ENCODE data around the gene CA4.

The CA4 gene

GRCh38 chr17:60146206-60146605 lies 3.6 kb upstream of the CA4 start:
- H3K4me1 ChIP-seq (ENCODE audit: control insufficient read depth, insufficient read depth, low read length): peaks cover 17% of the 10 kb centered on the region
- peaks cover 55% of the 10 kb centered on the region for H3K27me3 ChIP-seq (replicated peaks; ENCODE audit: control insufficient read depth, insufficient read depth, low read length)

GRCh38 chr17:60147553-60148223 lies 2.1 kb upstream of the CA4 start:
- DNase-seq (ENCODE audit: low read depth): no peak
- Histone ChIP-seq H3K36me3 (ENCODE audit: control insufficient read depth, insufficient read depth, low read length, severe bottlenecking) (no peaks in the 10 kb centered on the region), H3K4me3 (ENCODE audit: low read length) (no peak overlapping the region), H3K9me3 (ENCODE audit: control insufficient read depth, low read length) (no peaks in the 10 kb centered on the region), H3K27me3 (replicated peaks; ENCODE audit: control insufficient read depth, insufficient read depth, low read length) (peaks cover 58% of the 10 kb centered on the region), H3K4me1 (ENCODE audit: control insufficient read depth, insufficient read depth, low read length) (peaks cover 9% of the 10 kb centered on the region), H3K9ac (ENCODE audit: low read length) (no peak overlapping the region)

More at GRCh38 chr17:60146206-60146605, 3.6 kb upstream of the CA4 start:
- no peak for DNase-seq (ENCODE audit: low read depth)
- no peak overlapping the region for H3K9ac ChIP-seq (ENCODE audit: low read length)
- H3K4me3 ChIP-seq (ENCODE audit: low read length): no peak overlapping the region
- H3K36me3 ChIP-seq (ENCODE audit: control insufficient read depth, insufficient read depth, low read length, severe bottlenecking): no peaks in the 10 kb centered on the region
- no peaks in the 10 kb centered on the region for H3K9me3 ChIP-seq (ENCODE audit: control insufficient read depth, low read length)

- Histone ChIP-seq H3K4me1 (ENCODE audit: control insufficient read depth, insufficient read depth, low read length) (peaks cover 7% of the 10 kb centered on the region), H3K9me3 (ENCODE audit: control insufficient read depth, low read length) (no peaks in the 10 kb centered on the region), H3K4me3 (ENCODE audit: low read length) (no peak overlapping the region), H3K27me3 (replicated peaks; ENCODE audit: control insufficient read depth, insufficient read depth, low read length) (peaks cover 58% of the 10 kb centered on the region), H3K9ac (ENCODE audit: low read length) (no peak overlapping the region), H3K36me3 (ENCODE audit: control insufficient read depth, insufficient read depth, low read length, severe bottlenecking) (no peaks in the 10 kb centered on the region)
- DNase-seq (ENCODE audit: low read depth): no peak
Measured at GRCh38 chr17:60148373-60148772, 1.4 kb upstream of the CA4 start.

GRCh38 chr17:60151355-60151754 lies 1.6 kb downstream of the CA4 start:
- Histone ChIP-seq H3K4me1 (ENCODE audit: control insufficient read depth, insufficient read depth, low read length) (peaks cover 23% of the 10 kb centered on the region), H3K27me3 (replicated peaks; ENCODE audit: control insufficient read depth, insufficient read depth, low read length) (peaks cover 51% of the 10 kb centered on the region)

GRCh38 chr17:60153606-60154390 lies 4.0 kb downstream of the CA4 start:
- Histone ChIP-seq H3K27me3 (replicated peaks; ENCODE audit: control insufficient read depth, insufficient read depth, low read length) (peaks cover 34% of the 10 kb centered on the region), H3K9me3 (ENCODE audit: control insufficient read depth, low read length) (no peaks in the 10 kb centered on the region)

More at GRCh38 chr17:60151355-60151754, 1.6 kb downstream of the CA4 start:
- Histone ChIP-seq H3K9ac (ENCODE audit: low read length) (no peak overlapping the region), H3K4me3 (ENCODE audit: low read length) (no peak overlapping the region), H3K36me3 (ENCODE audit: control insufficient read depth, insufficient read depth, low read length, severe bottlenecking) (no peaks in the 10 kb centered on the region), H3K9me3 (ENCODE audit: control insufficient read depth, low read length) (no peaks in the 10 kb centered on the region)
- DNase-seq (ENCODE audit: low read depth): no peak

GRCh38 chr17:60154616-60155426 lies 5.0 kb downstream of the CA4 start:
- H3K4me1 ChIP-seq (ENCODE audit: control insufficient read depth, insufficient read depth, low read length): peaks cover 23% of the 10 kb centered on the region
- DNase-seq (ENCODE audit: low read depth): peak; percentile 71
- peaks cover 29% of the 10 kb centered on the region for H3K27me3 ChIP-seq (replicated peaks; ENCODE audit: control insufficient read depth, insufficient read depth, low read length)
- H3K9me3 ChIP-seq (ENCODE audit: control insufficient read depth, low read length): no peaks in the 10 kb centered on the region
- H3K36me3 ChIP-seq (ENCODE audit: control insufficient read depth, insufficient read depth, low read length, severe bottlenecking): no peaks in the 10 kb centered on the region
- H3K9ac ChIP-seq (ENCODE audit: low read length): no peak overlapping the region
- H3K4me3 ChIP-seq (ENCODE audit: low read length): peak overlapping the region; percentile 11

More at GRCh38 chr17:60153606-60154390, 4.0 kb downstream of the CA4 start:
- DNase-seq (ENCODE audit: low read depth): peak; percentile 46
- peak overlapping the region; percentile 47 for H3K4me3 ChIP-seq (ENCODE audit: low read length)
- no peak overlapping the region for H3K9ac ChIP-seq (ENCODE audit: low read length)
- no peaks in the 10 kb centered on the region for H3K36me3 ChIP-seq (ENCODE audit: control insufficient read depth, insufficient read depth, low read length, severe bottlenecking)
- H3K4me1 ChIP-seq (ENCODE audit: control insufficient read depth, insufficient read depth, low read length): peaks cover 23% of the 10 kb centered on the region

GRCh38 chr17:60155427-60155814 lies 5.6 kb downstream of the CA4 start:
- Histone ChIP-seq H3K4me3 (ENCODE audit: low read length) (no peak overlapping the region), H3K4me1 (ENCODE audit: control insufficient read depth, insufficient read depth, low read length) (peaks cover 23% of the 10 kb centered on the region), H3K36me3 (ENCODE audit: control insufficient read depth, insufficient read depth, low read length, severe bottlenecking) (no peaks in the 10 kb centered on the region), H3K27me3 (replicated peaks; ENCODE audit: control insufficient read depth, insufficient read depth, low read length) (peaks cover 28% of the 10 kb centered on the region), H3K9ac (ENCODE audit: low read length) (no peak overlapping the region), H3K9me3 (ENCODE audit: control insufficient read depth, low read length) (no peaks in the 10 kb centered on the region)
- no peak for DNase-seq (ENCODE audit: low read depth)

- Histone ChIP-seq H3K4me3 (ENCODE audit: low read length) (no peak overlapping the region), H3K9ac (ENCODE audit: low read length) (no peak overlapping the region), H3K4me1 (ENCODE audit: control insufficient read depth, insufficient read depth, low read length) (peaks cover 23% of the 10 kb centered on the region), H3K36me3 (ENCODE audit: control insufficient read depth, insufficient read depth, low read length, severe bottlenecking) (no peaks in the 10 kb centered on the region), H3K9me3 (ENCODE audit: control insufficient read depth, low read length) (no peaks in the 10 kb centered on the region), H3K27me3 (replicated peaks; ENCODE audit: control insufficient read depth, insufficient read depth, low read length) (peaks cover 25% of the 10 kb centered on the region)
- no peak for DNase-seq (ENCODE audit: low read depth)
Measured at GRCh38 chr17:60155815-60156214, 6.0 kb downstream of the CA4 start.

- H3K4me1 ChIP-seq (ENCODE audit: control insufficient read depth, insufficient read depth, low read length): peaks cover 23% of the 10 kb centered on the region
- H3K36me3 ChIP-seq (ENCODE audit: control insufficient read depth, insufficient read depth, low read length, severe bottlenecking): no peaks in the 10 kb centered on the region
- no peaks in the 10 kb centered on the region for H3K9me3 ChIP-seq (ENCODE audit: control insufficient read depth, low read length)
- no peak overlapping the region for H3K4me3 ChIP-seq (ENCODE audit: low read length)
- peaks cover 20% of the 10 kb centered on the region for H3K27me3 ChIP-seq (replicated peaks; ENCODE audit: control insufficient read depth, insufficient read depth, low read length)
- DNase-seq (ENCODE audit: low read depth): no peak
- H3K9ac ChIP-seq (ENCODE audit: low read length): no peak overlapping the region
Measured at GRCh38 chr17:60156746-60157145, 7.0 kb downstream of the CA4 start.

- no peaks in the 10 kb centered on the region for H3K9me3 ChIP-seq (ENCODE audit: control insufficient read depth, low read length)
- H3K9ac ChIP-seq (ENCODE audit: low read length): no peak overlapping the region
- H3K4me1 ChIP-seq (ENCODE audit: control insufficient read depth, insufficient read depth, low read length): peaks cover 19% of the 10 kb centered on the region
- no peaks in the 10 kb centered on the region for H3K36me3 ChIP-seq (ENCODE audit: control insufficient read depth, insufficient read depth, low read length, severe bottlenecking)
- H3K27me3 ChIP-seq (replicated peaks; ENCODE audit: control insufficient read depth, insufficient read depth, low read length): peaks cover 20% of the 10 kb centered on the region
- DNase-seq (ENCODE audit: low read depth): no peak
- H3K4me3 ChIP-seq (ENCODE audit: low read length): no peak overlapping the region
Measured at GRCh38 chr17:60157487-60158040, 7.8 kb downstream of the CA4 start.

Measured in adipocyte (in vitro differentiated cells).